Measurements from ENCODE around the gene USP32.
"Not testable (repeated sequence)": the region's sequence is repeated elsewhere in the genome, so short reads cannot be mapped to it uniquely, and the experiment has no call there.

USP32 gene

DNA sequence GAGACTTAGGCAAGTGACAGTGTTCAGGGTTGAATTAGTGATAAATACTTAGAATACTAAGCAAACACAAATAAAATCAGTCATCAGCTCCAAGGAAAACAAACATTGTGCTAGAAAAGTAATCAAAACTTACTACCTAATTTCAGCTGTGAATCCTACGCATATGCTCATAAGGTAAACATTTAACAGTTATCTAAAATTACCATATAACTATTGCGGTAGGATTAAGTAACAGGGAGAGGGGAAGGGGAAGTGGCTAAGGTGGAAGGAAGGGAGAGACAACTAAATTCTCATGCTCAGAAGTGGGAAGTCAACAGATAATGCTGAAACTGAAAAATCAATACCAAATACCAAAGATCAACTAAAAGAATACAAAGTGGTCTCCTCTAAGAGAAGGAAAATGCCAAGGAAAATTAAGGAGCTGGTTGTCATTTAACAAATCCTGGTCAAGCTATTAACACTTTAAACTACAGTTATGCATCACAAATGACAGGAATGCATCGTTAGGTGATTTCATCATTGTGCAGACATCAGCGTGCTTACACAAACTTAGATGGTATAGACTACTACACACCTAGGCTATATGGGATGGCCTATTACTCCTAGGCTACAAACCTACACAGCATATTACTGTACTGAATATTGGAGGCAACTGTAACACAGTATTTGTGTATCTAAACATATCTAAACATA, 20.0 kb downstream of the USP32 start:
- DNase-seq: no peak

DNA sequence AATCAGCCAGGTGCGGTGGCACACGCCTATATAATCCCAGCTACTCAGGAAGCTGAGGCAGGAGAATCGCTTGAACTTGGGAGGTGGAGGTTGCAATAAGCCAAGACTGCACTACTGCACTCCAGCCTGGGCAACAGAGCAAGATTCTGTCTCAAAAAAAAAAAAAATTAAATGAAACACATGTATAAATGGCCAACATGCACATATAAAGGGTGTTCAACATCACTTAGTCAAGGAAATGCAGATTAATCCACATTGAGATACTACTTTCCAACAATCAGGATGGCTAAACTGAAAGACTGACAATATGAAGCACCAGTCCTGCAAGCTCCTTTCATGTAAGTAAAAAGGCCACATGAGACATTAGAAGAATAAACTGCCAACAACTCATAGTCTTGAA, 20.5 kb downstream of the USP32 start:
- DNase-seq: no peak

DNA sequence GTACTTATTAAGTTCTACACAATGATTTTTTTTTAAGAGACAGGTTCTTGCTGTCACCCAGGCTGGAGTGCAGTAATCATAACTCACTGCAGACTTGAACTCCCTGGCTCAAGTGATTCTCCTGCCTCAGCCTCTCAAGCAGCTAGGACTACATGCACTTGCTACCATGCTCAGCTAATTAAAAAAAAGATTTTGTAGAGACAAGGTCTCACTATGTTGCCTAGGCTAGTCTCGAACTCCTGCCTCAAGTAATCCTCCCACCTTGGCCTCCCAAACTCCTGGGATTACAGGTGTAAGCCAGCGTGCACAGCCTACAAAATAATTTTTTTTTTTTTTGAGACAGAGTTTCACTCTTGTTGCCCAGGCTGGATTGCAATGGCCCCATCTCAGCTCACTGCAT, 22.2 kb downstream of the USP32 start:
- no peak for DNase-seq

DNA sequence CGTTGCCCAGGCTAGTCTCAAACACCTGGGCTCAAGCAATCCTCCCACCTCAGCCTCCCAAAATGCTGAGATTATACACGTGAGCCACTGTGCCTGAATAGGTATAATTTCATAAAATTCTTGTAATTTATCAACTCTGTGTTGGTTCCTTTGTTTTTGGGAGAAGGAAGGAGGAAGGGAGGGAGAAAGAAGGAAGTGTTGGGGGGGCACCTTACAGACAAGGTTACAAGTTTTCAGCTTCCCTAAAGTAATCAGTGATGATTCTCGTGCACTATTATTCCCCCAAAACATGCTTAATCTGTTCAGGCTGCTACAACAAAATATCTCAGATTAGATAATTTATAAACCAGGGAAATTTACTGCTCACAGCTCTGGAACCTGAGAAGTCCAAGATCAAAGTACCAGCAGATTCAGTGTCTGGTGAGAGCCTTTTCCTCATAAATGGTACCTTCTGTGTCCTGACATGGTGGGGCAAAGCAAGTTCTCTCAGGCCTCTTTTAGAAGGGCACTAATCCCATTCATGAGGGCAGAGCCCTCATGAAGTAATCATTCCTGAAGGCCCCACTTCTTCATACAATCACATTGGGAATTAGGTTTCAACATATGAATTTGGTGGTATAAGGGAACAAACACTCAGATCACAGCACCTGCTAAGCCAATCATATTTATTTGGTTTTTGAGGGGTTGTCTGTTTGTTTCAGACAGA, 28.1 kb downstream of the USP32 start:
- no peak for DNase-seq

DNA sequence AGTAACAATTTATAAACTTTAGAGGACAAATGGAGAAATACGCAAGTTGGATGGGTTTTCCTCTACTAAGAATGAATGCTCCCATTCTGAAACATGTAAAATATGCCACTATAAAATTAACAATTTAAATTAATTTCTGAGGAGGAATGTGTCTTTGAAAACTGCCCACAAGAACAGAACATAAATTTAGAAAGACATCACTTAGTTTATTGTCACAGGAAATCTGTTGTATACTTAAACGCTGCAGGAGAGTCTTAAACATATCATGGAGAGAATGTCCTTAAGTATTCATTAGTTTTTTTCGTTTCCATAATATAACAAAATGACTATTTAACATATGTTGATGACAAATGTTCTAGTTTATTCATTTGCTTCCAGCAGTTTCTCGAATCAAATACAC, 29.6 kb downstream of the USP32 start:
- DNase-seq: no peak

DNA sequence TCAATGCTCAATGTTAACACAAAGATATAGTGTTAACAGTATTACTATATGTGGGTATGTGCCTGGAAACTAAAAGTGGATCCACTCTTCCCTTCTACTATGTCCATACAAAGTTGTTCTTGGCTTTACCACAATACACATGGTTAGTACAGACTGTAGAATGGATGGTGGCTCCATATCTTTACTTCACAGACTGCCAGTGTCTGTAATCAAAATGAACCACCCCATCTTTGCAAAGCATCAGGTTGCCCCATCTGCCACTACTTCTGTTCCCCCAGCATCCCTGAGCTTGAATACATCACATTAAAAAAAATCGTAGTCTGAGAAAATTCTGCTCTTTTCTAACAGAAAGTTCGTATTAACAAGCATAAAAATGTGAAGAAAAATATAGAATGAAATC, 30.0 kb downstream of the USP32 start:
- no peak for DNase-seq

DNA sequence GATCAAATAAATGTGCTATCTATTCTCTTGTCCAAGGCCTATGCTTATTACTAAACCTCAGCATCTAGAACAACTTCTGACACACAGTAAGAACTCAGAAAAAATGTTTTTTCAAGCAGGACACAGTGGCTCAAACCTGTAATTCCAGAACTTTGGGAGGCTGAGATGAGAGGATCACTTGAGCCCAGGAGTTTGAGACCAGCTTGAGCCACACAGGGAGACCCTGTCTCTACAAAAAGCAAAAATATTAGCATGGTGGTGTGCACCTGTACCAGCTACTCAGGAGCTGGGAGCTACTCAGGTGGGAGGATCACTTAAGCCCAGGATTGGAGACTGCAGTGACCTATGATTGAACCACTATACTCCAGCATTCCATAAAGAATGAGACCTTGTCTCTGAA, 32.5 kb downstream of the USP32 start:
- no peak for DNase-seq

DNA sequence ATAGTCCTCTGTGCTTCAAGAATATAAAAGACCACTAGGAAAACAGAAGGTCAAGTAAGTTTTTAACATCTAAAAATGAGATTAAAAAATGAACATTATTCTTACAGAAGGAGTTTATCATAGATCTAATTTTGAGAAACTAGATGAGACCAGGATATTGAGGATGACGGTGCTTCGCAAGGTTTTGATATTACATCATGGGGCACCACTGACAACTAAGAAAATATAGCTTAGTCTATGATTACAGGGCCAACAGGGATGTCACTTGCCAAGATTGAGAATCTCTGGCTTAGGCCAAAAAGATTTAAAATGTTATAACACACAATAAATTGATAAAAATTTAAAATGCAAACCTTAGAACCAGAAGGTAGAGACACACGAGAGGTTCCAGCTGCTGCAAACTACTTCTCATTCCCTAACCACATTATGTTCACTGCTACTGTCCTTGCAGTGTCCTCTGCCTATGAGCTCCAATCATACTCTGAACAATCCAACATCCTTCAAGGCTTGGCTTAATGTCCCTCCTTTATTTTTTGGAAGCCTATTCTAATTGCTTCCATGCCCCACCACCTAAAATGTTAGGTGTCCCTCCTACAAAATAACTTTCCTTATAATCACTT, 33.2 kb downstream of the USP32 start:
- DNase-seq: no peak

DNA sequence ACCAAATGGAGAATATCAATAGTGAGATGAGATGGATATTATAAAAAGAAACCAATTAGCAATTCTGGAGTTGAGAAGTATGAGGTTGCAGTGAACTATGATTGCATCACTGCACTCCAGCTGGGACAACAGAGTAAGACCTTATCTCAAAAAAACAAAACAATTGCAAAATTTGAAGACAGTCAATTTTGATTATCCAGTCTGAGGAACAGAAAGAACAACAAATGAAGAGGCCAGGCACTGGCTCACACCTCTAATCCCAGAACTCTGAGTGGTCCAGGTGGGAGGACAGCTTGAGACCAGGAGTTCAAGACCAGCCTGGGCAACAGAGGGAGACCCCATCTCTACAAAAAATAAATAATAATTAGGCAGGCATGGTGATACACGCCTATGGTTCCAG, 35.0 kb downstream of the USP32 start:
- DNase-seq: no peak

DNA sequence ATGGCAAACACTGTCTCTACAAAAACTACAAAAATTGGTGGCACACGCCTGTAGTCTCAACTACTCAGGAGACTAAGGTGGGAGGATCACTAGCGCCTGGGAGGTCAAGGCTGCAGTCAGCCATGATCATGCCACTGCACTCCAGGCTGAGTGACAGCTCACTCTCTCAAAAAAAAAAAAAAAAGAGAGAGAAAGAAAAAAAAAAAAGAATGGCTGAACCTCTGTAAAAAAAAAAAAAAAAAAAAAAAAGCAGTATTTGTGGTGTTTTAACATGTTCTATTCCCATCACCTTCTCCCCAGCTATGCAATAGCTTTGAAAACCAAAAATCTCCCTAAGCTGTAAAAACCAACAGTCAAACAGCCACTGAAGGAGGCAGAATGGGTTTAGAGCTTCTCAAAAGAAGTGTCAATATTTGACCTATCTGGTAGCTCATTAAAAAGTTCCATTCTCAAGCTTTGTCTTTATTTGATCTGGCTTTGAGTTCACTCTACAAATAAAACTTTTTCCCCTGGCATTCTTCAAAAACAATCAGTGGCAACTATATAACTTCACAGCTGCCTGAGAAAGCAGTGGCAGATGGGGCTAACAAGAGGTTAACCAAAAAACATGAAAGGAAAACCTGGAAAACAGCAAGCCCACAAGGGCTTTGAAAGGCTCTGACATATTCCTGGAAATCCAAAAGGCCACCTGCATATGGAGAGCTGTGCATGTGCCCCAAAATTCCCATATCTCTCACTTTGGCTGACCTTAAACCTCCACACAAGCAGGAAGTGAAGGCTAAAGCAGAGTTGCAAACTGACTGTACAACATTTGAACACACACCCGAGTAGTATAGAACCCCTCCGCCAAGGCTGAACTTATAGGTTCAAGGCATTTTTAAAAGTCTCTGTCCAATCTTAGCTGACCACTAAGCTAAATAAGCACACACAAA, 36.0 kb downstream of the USP32 start:
- DNase-seq: no peak

DNA sequence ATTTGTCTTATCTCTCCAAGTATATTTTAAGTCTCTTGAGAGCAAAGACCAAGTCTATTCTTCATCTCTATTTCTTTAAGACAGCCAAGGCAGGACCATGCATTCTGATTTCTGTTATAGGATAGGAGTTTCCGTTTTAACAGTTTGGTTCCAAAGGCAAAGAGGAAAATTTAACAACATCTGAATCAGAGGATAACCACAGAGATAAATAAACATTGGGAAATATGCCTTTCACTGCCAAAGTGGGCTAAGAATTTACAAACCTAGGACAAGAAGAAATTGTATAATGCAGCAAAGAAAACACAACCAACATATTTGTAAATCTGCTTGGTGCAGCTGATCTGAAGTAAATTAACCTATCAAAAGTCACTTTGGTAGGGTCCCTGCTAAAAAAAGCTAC, 37.7 kb downstream of the USP32 start:
- no peak for DNase-seq

DNA sequence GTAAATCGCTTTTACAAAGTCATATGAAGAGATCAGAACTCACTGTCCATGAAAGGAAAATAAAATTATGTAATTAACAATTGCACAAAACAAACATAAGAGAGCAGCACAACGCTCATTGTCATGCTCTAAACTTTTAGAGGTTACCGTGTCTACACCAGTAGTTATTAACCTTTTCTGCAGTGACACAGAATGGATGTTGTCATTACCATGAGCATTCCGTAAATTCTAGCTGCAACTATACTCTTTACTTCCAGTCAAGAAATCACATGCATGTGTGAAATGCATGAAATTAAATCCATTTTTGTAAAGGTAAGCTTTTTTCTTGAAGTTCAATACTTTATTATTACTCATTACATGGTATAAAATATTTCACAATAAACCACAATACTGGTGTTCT, 38.2 kb downstream of the USP32 start:
- DNase-seq: no peak

DNA sequence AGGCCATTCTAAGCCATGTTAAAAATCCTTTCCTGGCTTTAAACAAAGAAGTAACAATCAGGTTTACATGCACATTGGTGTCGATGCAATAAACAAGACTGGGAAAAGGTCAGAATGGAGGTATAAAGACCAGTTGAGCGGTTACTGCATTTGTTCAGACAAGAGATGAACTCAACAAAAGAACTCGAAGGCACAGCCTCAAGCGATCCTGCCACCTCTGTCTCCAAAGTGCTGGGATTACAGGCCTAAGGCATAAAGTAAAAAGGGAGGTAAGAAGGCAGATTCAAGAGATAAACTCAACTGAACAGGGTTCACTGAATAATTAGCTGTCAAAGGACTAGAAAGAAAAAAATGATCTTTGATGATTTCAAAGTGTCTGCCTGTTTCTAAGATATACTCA, 39.4 kb downstream of the USP32 start:
- no peak for DNase-seq

DNA sequence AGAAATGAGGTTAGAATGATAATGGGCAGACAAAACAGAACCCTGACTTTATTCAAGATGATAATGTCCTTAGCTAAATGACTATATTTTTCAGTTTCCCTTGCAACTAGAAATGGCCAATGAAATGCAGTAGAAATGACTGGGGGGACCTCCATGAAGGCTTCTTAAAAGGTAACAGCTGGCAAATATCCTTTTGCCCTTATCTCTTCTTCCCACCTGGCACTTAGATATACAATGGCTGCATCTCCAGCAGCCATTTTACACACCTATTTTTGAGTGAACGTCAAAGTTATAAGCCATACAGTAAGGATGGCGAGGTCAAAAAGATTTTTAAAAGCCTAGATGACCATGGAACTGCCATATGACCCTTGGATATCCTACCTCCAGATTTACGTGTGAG, 39.9 kb downstream of the USP32 start:
- no peak for DNase-seq

DNA sequence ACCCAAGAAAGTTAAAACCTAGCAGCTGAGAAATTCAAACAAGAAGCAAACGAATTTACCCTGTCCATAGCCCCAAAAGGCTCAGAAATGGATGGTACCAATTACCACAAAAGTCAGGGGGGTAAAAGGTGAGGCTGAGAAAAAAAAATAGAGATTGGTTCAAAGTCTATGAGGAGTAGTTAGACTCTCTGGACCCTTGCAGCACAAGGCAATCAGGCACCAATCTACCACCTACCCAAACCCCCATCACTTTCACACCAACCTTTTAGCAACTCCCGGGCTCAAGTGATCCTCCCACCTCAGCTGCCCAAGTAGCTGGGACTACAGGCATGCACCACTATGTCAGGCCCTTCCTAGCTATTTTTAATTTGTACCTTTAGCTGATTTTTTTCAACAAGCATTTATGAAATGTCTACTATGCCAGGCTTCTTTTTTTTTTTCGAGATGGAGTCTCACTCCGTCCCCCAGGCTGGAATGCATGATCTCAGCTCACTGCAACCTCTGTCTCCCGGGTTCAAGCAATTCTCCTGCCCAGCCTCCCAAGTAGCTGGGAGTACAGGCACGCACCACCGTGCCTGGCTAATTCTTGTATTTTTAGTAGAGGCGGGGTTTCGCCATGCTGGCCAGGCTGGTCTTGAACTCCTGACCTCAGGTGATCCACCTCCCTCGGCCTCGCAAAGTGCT, 40.8 kb downstream of the USP32 start:
- DNase-seq: no peak

DNA sequence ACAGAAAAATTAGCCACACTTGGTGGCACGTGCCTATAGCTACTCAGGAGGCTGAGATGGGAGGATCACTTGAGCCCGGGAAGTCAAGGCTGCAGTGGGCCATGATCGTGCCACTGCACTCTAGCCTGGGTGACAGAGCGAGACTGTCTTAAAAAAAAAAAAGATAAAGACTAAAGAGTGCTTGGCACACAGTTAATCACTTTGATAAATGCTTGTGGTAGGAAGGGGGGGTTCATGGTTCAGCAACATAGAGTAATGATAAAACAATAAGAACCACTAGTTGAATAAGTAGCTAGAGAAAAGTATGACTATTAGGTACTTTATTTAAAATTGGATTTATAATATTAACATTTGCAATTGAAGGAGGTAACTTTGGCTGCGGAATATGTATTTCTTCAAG, 43.3 kb downstream of the USP32 start:
- DNase-seq: no peak

DNA sequence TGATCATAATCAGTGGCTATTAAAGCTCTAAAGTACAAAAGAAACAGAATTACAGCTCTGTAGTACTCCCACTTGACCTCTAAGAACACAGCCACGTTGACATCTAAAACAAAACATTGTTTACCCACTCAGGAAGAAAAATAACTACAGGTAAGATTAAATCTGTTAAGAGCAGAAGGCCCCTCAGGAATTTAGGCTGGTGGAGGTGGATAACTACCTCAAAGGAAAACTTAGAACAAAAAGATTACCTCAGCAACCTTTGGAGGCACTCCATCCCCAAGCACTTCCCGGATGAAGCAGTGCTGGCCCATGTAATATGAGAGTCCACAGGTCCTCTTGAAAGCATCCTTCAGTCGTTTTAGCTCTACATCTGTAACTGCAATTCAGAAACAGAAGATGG, 46.7 kb downstream of the USP32 start:
- no peak for DNase-seq

DNA sequence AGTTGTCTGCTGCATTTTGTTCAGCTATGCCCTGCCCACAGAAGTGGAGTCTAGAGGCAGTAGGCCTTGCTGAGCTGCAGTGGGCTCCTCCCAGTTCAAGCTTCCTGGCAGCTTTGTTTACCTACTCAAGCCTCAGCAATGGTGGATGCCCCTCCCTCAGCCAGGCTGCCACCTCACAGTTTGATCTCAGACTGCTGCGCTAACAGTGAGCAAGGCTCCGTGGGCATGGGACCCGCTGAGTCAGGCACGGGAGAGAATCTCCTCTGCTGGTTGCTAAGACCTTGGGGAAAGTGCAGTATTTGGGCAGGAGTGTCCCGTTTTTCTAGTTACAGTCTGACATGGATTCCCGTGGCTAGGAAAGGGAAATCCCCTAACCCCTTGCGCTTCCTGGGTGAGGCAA, 49.4 kb downstream of the USP32 start:
- DNase-seq: not testable (repeated sequence)

DNA sequence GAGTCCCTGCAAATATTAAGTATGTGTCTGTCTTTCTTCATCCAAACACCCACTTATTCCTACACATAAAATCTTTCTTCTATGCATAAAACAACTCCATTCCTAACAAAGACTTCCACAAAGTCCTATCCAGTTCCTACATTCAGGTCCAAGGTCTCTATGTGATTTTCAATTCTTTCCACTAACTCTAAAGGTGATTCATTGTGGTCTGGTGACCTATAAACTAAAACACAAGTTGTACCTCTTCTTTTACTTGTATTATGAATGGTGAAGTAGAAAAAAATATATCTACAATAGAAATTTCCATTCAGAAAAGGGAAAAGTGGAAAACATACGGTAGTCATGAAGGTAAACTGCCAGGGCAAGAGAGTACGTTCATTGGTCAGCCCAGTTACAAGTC, 56.6 kb downstream of the USP32 start:
- DNase-seq: no peak

DNA sequence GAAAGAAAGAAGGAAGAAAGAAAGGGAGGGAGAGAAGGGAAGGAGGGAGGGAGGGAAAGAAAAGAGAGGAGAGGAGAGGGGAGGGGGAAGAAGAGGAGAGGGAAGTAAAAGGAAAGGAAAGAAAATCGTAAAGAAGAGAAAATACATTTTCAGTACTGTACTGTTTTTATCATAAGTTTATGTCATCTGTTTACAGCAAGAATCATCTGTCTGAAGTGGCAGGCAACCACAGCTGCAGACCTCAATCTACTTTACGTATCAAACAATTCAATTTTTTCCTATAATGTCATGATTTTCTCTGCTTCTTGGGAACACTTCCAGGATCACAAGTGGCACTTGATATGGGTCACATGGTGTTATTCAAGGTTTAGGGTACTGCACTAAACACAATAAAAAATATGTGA, 58.3 kb downstream of the USP32 start:
- no peak for DNase-seq

DNA sequence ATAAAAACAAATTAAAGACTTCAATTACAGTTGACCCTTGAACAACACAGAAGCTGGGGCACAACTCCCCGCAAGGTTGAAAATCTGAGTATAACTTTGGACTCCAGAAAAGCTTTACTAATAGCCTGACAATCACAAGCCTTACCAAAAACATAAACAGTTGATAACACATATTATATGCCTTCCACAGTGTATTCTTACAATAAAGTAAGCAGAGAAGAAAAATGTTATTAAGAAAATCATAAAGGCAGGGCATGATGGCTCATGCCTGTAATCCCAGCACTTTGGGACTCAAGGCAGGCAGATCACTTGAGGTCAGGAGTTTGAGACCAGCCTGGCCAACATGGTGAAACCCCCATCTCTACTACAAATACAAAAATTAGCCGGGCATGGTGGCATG, 58.9 kb downstream of the USP32 start:
- DNase-seq: not testable (repeated sequence)

DNA sequence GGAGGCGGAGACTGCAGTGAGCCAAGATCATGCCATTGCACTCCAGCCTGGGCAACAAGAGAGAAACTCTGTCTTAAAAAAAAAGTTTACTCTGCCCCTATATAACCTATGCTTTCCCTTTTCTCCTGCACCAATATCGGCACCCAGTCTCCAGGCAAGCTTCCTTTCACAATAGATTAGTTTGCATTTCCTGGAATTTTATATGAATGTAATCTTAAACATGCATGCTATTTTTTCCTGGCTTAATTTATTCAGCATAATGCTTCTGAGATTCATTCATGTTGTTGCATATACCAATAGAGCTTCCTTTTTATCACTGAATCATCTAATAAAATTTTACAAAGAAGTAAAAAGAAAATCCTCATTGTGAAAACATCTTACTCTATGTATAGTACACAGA, 59.4 kb downstream of the USP32 start:
- no peak for DNase-seq

DNA sequence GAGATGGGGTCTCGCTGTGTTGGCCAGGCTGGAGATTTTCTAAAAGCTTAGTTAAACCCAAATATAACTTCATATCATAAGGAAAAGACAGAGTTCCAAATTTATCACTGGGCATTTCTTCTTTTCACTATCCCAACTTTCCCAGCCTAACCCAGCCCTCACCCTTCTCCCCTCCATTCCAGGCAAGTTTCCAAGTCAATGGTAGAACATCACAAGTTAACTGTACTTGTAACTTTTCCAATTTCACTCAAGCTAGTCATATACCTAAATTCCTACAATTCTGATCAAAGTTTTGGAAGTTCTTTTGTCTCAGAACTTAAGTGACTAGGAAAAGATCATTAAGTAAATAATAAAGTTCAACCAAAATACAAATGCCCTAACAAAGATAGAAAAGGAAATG, 61.2 kb downstream of the USP32 start:
- no peak for DNase-seq
